Activated T-helper 2 cell treated with anti-CD3 and anti-CD28 coated beads, Interferon-gamma antibody, Interleukin-2, Interleukin-4, amounts not matched to agents 10 μg/mL and 5 μg/mL and 100 μg/mL, durations not matched to agents 14 hours and 24 hours and 36 hours (primary cell): ENCODE measurements around the gene MCCC2. TPM values are rescaled to one million over a fixed set of nuclear protein-coding genes. Genes with fewer than 3 reads are reported as not detected.
"Not testable (repeated sequence)": the region's sequence is repeated elsewhere in the genome, so short reads cannot be mapped to it uniquely, and the experiment has no call there.

Experiments used
- DNase-seq: peaks from one replicate; pipeline ENCODE4 v3.0.0; 2021; ENCODE audit warnings: low spot score
- H3K27ac Mint-ChIP-seq: one replicate; pipeline ENCODE4 v1.8.0; 2021; ENCODE audit warnings: mixed read lengths
- H3K27me3 Mint-ChIP-seq: one replicate; pipeline ENCODE4 v1.8.0; 2021; ENCODE audit warnings: low read depth, mixed read lengths
- H3K36me3 Mint-ChIP-seq: one replicate; pipeline ENCODE4 v1.8.0; 2021; ENCODE audit warnings: low read depth, mixed read lengths
- H3K4me1 Mint-ChIP-seq: one replicate; pipeline ENCODE4 v1.8.0; 2021; ENCODE audit warnings: low read depth, mixed read lengths
- H3K4me3 Mint-ChIP-seq: one replicate; pipeline ENCODE4 v1.8.0; 2021; ENCODE audit warnings: low read depth, mild to moderate bottlenecking, moderate library complexity, mixed read lengths
- H3K9me3 Mint-ChIP-seq: one replicate; pipeline ENCODE4 v1.8.0; 2021; ENCODE audit warnings: mixed read lengths
- intact Hi-C: fragments of 100-400 bp; cut with micrococcal nuclease; formaldehyde crosslinking; loops from one replicate; pipeline ENCODE4 v1.15.1; 2023
- total RNA-seq: library from RNA; stranded (reverse); gene quantifications from 2 replicates; pipeline ENCODE4 v1.2.3, GENCODE V29; 2022

Gene MCCC2
- 59.7 and 60.0 TPM in 2 replicates for total RNA-seq

- Mint-ChIP-seq H3K4me3 (peak within 1 kb of the TSS; percentile 94), H3K4me1 (peaks cover 32% of the 10 kb centered on the region), H3K36me3 (peaks cover 14% of the 10 kb centered on the region), H3K27ac (peak within 1 kb of the TSS; percentile 99), H3K27me3 (no peaks in the 10 kb centered on the region), H3K9me3 (no peaks in the 10 kb centered on the region)
- intact Hi-C loops = loop anchor here (1.0 to 10.0 kb wide), 4 partner anchors 14 to 720 kb away; partner anchors contain the start of gene BDP1
- DNase-seq = peak; percentile 97
Measured at GRCh38 chr5:71586941-71587765, at the start of gene MCCC2. Gene MCCC2, plus strand, starts transcription at chr5:71587340. Its CDS starts 86 bp downstream, at chr5:71587426.

- DNase-seq = no peak
- no peaks in the 10 kb centered on the region for H3K9me3 Mint-ChIP-seq
- peaks cover 19% of the 10 kb centered on the region for H3K4me1 Mint-ChIP-seq
- intact Hi-C loops = no loop called here
- H3K27ac Mint-ChIP-seq = no peak overlapping the region
- H3K36me3 Mint-ChIP-seq = peaks cover 70% of the 10 kb centered on the region
- H3K4me3 Mint-ChIP-seq = no peak overlapping the region
- H3K27me3 Mint-ChIP-seq = no peaks in the 10 kb centered on the region
Measured at GRCh38 chr5:71537687-71538086, 49.5 kb upstream of the MCCC2 start.

- H3K4me3 Mint-ChIP-seq, H3K27me3 Mint-ChIP-seq, H3K27ac Mint-ChIP-seq, intact Hi-C loops, H3K4me1 Mint-ChIP-seq, H3K9me3 Mint-ChIP-seq, DNase-seq: not testable (repeated sequence)
- peaks cover 74% of the 10 kb centered on the region for H3K36me3 Mint-ChIP-seq
Measured at GRCh38 chr5:71550885-71551284, 36.3 kb upstream of the MCCC2 start.

GRCh38 chr5:71551582-71551981 is 35.6 kb upstream of the MCCC2 start:
- H3K27me3 Mint-ChIP-seq, H3K4me3 Mint-ChIP-seq, H3K4me1 Mint-ChIP-seq, DNase-seq, H3K9me3 Mint-ChIP-seq, H3K27ac Mint-ChIP-seq, intact Hi-C loops: not testable (repeated sequence)
- H3K36me3 Mint-ChIP-seq = peaks cover 74% of the 10 kb centered on the region

- DNase-seq, intact Hi-C loops, H3K4me3 Mint-ChIP-seq, H3K27me3 Mint-ChIP-seq, H3K4me1 Mint-ChIP-seq, H3K9me3 Mint-ChIP-seq: not testable (repeated sequence)
- Mint-ChIP-seq H3K36me3 (peaks cover 72% of the 10 kb centered on the region), H3K27ac (peak overlapping the region; percentile 42)
Measured at GRCh38 chr5:71552026-71552749, 35.0 kb upstream of the MCCC2 start.

GRCh38 chr5:71563161-71563560 is 24.0 kb upstream of the MCCC2 start:
- Mint-ChIP-seq H3K4me1 (no peaks in the 10 kb centered on the region), H3K27me3 (no peaks in the 10 kb centered on the region), H3K36me3 (peaks cover 40% of the 10 kb centered on the region), H3K9me3 (no peaks in the 10 kb centered on the region), H3K4me3 (no peak overlapping the region), H3K27ac (no peak overlapping the region)
- no peak for DNase-seq
- intact Hi-C loops = loop anchor here (10.0 kb wide), 1 partner anchor 172 kb away; no protein-coding TSS in a partner anchor

- Mint-ChIP-seq H3K27ac (no peak overlapping the region), H3K4me1 (no peaks in the 10 kb centered on the region)
Measured at GRCh38 chr5:71564895-71565294, 22.2 kb upstream of the MCCC2 start.

GRCh38 chr5:71569748-71570509 is 17.2 kb upstream of the MCCC2 start:
- Mint-ChIP-seq H3K36me3 (peaks cover 19% of the 10 kb centered on the region), H3K9me3 (no peaks in the 10 kb centered on the region), H3K4me3 (no peak overlapping the region), H3K27me3 (no peaks in the 10 kb centered on the region), H3K4me1 (no peaks in the 10 kb centered on the region), H3K27ac (no peak overlapping the region)
- DNase-seq = no peak
- intact Hi-C loops = loop anchor here (10.0 kb wide), 1 partner anchor 165 kb away; no protein-coding TSS in a partner anchor

More at GRCh38 chr5:71564895-71565294, 22.2 kb upstream of the MCCC2 start:
- no peaks in the 10 kb centered on the region for H3K9me3 Mint-ChIP-seq
- peaks cover 41% of the 10 kb centered on the region for H3K36me3 Mint-ChIP-seq
- DNase-seq = no peak
- intact Hi-C loops = loop anchor here (10.0 kb wide), 1 partner anchor 170 kb away; no protein-coding TSS in a partner anchor
- H3K4me3 Mint-ChIP-seq = no peak overlapping the region
- H3K27me3 Mint-ChIP-seq = no peaks in the 10 kb centered on the region

- intact Hi-C loops, H3K27ac Mint-ChIP-seq, H3K27me3 Mint-ChIP-seq, H3K9me3 Mint-ChIP-seq, DNase-seq, H3K4me1 Mint-ChIP-seq, H3K4me3 Mint-ChIP-seq: not testable (repeated sequence)
- peaks cover 13% of the 10 kb centered on the region for H3K36me3 Mint-ChIP-seq
Measured at GRCh38 chr5:71571811-71572210, 15.3 kb upstream of the MCCC2 start.

- Mint-ChIP-seq H3K36me3 (peaks cover 10% of the 10 kb centered on the region), H3K9me3 (no peaks in the 10 kb centered on the region), H3K27ac (no peak overlapping the region), H3K4me1 (no peaks in the 10 kb centered on the region), H3K4me3 (no peak overlapping the region), H3K27me3 (no peaks in the 10 kb centered on the region)
- DNase-seq = no peak
- intact Hi-C loops = no loop called here
Measured at GRCh38 chr5:71573591-71573990, 13.5 kb upstream of the MCCC2 start.

GRCh38 chr5:71575588-71575987 is 11.6 kb upstream of the MCCC2 start:
- DNase-seq, H3K4me3 Mint-ChIP-seq, H3K36me3 Mint-ChIP-seq, H3K27ac Mint-ChIP-seq, H3K4me1 Mint-ChIP-seq, intact Hi-C loops, H3K9me3 Mint-ChIP-seq, H3K27me3 Mint-ChIP-seq: not testable (repeated sequence)

GRCh38 chr5:71576241-71576640 is 10.9 kb upstream of the MCCC2 start:
- no peaks in the 10 kb centered on the region for H3K27me3 Mint-ChIP-seq
- no peak overlapping the region for H3K4me3 Mint-ChIP-seq
- intact Hi-C loops = no loop called here

More at GRCh38 chr5:71576241-71576640, 10.9 kb upstream of the MCCC2 start:
- DNase-seq = no peak
- no peak overlapping the region for H3K27ac Mint-ChIP-seq
- no peaks in the 10 kb centered on the region for H3K9me3 Mint-ChIP-seq
- peaks cover 7% of the 10 kb centered on the region for H3K36me3 Mint-ChIP-seq
- H3K4me1 Mint-ChIP-seq = no peaks in the 10 kb centered on the region
